ENCODE results near the gene RNF149. TPM values are rescaled to one million over a fixed set of nuclear protein-coding genes. Genes with fewer than 3 reads are reported as not detected.

RNF149 gene
- total RNA-seq, 1 donor from 2014 or later = 47.0 TPM

GRCh38 chr2:101263377-101263800 lies 45.1 kb downstream of the RNF149 start:
- DNase-seq (ENCODE audit: extremely low spot score, unreplicated experiment) = no peak
- no peak for TF ChIP-seq CTCF (conservative IDR thresholded peaks at IDR 0.05)
- Mint-ChIP-seq H3K36me3 (peaks cover 41% of the 10 kb centered on the region), H3K27ac (no peak overlapping the region), H3K9me3 (no peaks in the 10 kb centered on the region), H3K27me3 (no peaks in the 10 kb centered on the region), H3K4me3 (no peak overlapping the region), H3K4me1 (ENCODE audit: unreplicated experiment) (peaks cover 5% of the 10 kb centered on the region)

GRCh38 chr2:101262142-101262541 lies 46.4 kb downstream of the RNF149 start:
- DNase-seq (ENCODE audit: extremely low spot score, unreplicated experiment) = no peak
- Mint-ChIP-seq H3K36me3 (peaks cover 39% of the 10 kb centered on the region), H3K27ac (no peak overlapping the region), H3K4me3 (no peak overlapping the region), H3K27me3 (no peaks in the 10 kb centered on the region), H3K4me1 (ENCODE audit: unreplicated experiment) (peaks cover 4% of the 10 kb centered on the region), H3K9me3 (no peaks in the 10 kb centered on the region)
- TF ChIP-seq CTCF (conservative IDR thresholded peaks at IDR 0.05) = no peak

- peaks cover 25% of the 10 kb centered on the region for H3K4me1 Mint-ChIP-seq (ENCODE audit: unreplicated experiment)
- H3K27me3 Mint-ChIP-seq = no peaks in the 10 kb centered on the region
- no peak overlapping the region for H3K4me3 Mint-ChIP-seq
- no peaks in the 10 kb centered on the region for H3K9me3 Mint-ChIP-seq
- DNase-seq (ENCODE audit: extremely low spot score, unreplicated experiment) = no peak
- TF ChIP-seq CTCF (conservative IDR thresholded peaks at IDR 0.05) = no peak
- no peak overlapping the region for H3K27ac Mint-ChIP-seq
- H3K36me3 Mint-ChIP-seq = peaks cover 37% of the 10 kb centered on the region
Measured at GRCh38 chr2:101258804-101259203, 49.7 kb downstream of the RNF149 start.

- Mint-ChIP-seq H3K4me3 (peak overlapping the region; percentile 70), H3K9me3 (no peaks in the 10 kb centered on the region), H3K36me3 (peaks cover 27% of the 10 kb centered on the region), H3K27me3 (no peaks in the 10 kb centered on the region), H3K27ac (peak overlapping the region; percentile 88), H3K4me1 (ENCODE audit: unreplicated experiment) (peaks cover 32% of the 10 kb centered on the region)
- TF ChIP-seq CTCF (conservative IDR thresholded peaks at IDR 0.05) = no peak
- no peak for DNase-seq (ENCODE audit: extremely low spot score, unreplicated experiment)
Measured at GRCh38 chr2:101256316-101256715, 52.2 kb downstream of the RNF149 start.

- Mint-ChIP-seq H3K9me3 (no peaks in the 10 kb centered on the region), H3K27me3 (no peaks in the 10 kb centered on the region), H3K4me3 (peak overlapping the region; percentile 61), H3K4me1 (ENCODE audit: unreplicated experiment) (peaks cover 38% of the 10 kb centered on the region), H3K36me3 (peaks cover 23% of the 10 kb centered on the region), H3K27ac (peak overlapping the region; percentile 88)
- TF ChIP-seq CTCF (conservative IDR thresholded peaks at IDR 0.05) = no peak
- DNase-seq (ENCODE audit: extremely low spot score, unreplicated experiment) = no peak
Measured at GRCh38 chr2:101255501-101255900, 53.0 kb downstream of the RNF149 start.
